GM12874 (cell line): Measurements from ENCODE around the gene TMEM121.

Experiments used
- CTCF ChIP-seq: IDR thresholded peaks from 2 replicates; pipeline ENCODE4 v1.5.1; 2011; ENCODE audit warnings: low read depth, mild to moderate bottlenecking, control low read depth, low read length, moderate library complexity; ENCODE audit not compliant: insufficient read depth

The TMEM121 gene

GRCh38 chr14:105525861-105526775 lies at the start of gene TMEM121:
TMEM121 (plus strand) TSS chr14:105526583; CDS start chr14:105528835, 2,252 bp downstream.
- TF ChIP-seq CTCF: no peak

GRCh38 chr14:105476831-105477659 lies 49.3 kb upstream of the TMEM121 start:
- no peak for TF ChIP-seq CTCF

- no peak for TF ChIP-seq CTCF
Measured at GRCh38 chr14:105477660-105478397, 48.6 kb upstream of the TMEM121 start.

GRCh38 chr14:105478398-105479251 lies 47.8 kb upstream of the TMEM121 start:
- no peak for TF ChIP-seq CTCF

GRCh38 chr14:105479431-105480158 lies 46.8 kb upstream of the TMEM121 start:
- no peak for TF ChIP-seq CTCF

- TF ChIP-seq CTCF: no peak
Measured at GRCh38 chr14:105480199-105480746, 46.1 kb upstream of the TMEM121 start.
